Fibroblast of skin of right biceps (primary cell): ENCODE results near the gene AACS.
A peak's percentile ranks its signal among the peaks of the same experiment; 100 is the strongest.
"Not testable (repeated sequence)": the region's sequence is repeated elsewhere in the genome, so short reads cannot be mapped to it uniquely, and the experiment has no call there.

Experiments
- DNase-seq: peaks from one replicate; pipeline ENCODE4 v3.0.0-alpha.2; 2013

The AACS gene

GRCh38 chr12:125065021-125065918 lies at the start of gene AACS:
AACS (plus strand) TSS chr12:125065435; CDS start chr12:125065585, 150 bp downstream.
- peak; percentile 79 for DNase-seq

DNA sequence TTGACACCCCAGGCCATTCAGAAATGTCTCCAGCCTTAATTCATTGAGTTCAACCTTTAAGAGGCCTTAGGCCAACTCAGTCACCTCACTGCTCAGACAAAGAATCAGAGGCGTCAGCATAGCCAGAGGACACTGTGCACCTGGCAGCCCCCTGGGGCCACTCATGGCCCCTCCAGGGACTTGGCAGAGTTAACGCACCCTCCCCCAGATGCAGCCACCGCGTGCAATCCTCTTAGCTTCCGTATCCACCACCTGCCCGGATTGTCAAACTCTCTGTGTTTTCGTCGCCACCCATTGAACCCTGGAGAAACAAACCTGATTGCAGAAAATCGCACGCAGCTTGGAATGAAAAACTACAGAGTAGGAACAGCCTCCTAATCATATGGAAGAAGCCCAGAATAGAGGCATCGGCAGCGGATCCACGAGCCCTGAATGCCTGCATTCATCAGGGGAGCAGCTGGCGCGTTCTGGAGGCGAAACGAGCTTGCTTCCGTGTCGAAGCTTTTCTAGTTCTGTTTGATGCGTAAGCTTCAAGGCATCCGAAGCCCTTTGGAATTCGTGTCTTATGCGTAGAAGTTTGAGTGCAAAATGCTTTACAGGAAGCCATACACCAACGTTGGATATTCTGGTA lies 49.4 kb upstream of the AACS start:
- DNase-seq, result peak; percentile 4

- no peak for DNase-seq
These were observed 47.4 kb upstream of the AACS start for GRCh38 chr12:125017801-125018200.

DNA sequence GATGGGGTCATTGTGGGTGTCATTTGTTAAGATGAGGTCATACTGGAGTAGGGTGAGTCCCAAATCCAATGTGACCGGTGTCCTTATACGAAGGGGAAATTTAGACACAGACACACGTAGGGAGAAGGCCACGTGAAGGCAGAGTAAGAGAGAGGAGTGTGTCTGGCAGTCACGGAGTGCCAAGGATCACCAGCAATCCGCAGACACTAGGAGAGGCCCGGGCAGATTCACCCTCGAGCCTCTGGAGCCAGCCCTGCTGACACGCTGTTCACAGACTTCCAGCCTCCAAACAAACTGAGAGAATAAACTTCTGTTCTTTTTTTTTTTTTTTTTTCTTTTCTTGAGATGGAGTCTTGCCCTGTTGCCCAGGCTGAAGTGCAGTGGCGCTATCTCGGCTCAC lies 46.9 kb upstream of the AACS start:
- DNase-seq, result no peak

DNA sequence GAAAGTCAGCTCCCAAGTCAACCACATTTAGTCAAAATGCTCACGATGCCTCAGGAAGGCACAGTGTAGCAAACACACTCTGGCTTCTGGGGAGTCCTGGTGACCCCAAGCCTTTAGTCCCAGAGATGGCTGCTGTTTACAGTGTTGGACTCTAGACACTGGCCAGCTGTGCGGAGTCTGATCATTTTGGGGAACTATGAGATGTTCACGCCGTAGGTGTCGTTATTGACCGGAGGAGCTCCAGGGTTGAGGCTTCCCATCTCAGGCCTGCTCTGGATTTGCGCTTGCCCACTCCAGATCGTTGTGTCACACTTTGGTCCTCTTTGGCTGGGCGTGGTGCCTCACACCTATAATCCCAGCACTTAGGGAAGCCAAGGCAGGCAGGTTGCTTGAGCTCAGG lies 44.1 kb upstream of the AACS start:
- no peak for DNase-seq

DNA sequence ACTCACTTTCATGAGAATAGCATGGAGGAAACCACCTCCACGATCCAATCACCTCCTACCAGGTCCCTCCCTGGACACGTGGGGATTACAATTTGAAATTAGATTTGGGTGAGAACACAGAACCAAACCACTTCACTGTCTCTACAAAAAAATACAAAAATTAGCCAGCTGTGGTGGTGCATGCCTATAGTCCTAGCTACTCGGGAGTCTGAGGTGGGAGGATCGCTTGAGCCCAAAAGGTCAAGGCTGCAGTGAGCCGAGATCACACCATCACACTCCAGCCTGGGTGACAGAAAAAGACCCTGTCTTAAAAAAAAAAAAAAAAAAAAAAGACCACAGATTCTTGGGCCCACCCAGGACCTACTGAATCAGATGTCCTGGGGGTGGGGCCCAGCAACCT lies 43.5 kb upstream of the AACS start:
- DNase-seq, result no peak

- DNase-seq, result no peak
These were observed 42.2 kb upstream of the AACS start for GRCh38 chr12:125023065-125023464.

GRCh38 chr12:125024949-125025563 lies 40.2 kb upstream of the AACS start:
- no peak for DNase-seq

GRCh38 chr12:125025606-125026235 lies 39.5 kb upstream of the AACS start:
- no peak for DNase-seq

GRCh38 chr12:125028106-125028505 lies 37.1 kb upstream of the AACS start:
- DNase-seq, result no peak

- DNase-seq, result peak; percentile 58
These were observed 35.4 kb upstream of the AACS start for GRCh38 chr12:125029761-125030358.

DNA sequence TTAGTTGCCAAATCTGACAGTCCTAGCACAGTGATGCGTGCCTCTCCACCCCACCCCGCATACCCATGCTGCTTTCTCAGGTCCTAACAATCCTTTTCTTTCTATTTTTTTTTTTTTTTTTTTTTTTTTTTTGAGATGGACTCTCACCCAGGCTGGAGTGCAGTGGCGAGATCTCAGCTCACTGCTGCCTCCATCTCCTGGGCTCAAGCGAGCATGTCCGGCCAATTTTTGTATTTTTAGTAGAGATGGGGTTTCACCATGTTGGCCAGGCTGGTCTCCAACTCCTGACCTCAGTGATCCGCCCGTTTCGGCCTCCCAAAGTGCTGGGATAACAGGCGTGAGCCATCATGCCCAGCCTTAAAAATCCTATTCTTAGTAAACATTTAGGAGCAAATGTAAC lies 33.8 kb upstream of the AACS start:
- DNase-seq, result not testable (repeated sequence)

DNA sequence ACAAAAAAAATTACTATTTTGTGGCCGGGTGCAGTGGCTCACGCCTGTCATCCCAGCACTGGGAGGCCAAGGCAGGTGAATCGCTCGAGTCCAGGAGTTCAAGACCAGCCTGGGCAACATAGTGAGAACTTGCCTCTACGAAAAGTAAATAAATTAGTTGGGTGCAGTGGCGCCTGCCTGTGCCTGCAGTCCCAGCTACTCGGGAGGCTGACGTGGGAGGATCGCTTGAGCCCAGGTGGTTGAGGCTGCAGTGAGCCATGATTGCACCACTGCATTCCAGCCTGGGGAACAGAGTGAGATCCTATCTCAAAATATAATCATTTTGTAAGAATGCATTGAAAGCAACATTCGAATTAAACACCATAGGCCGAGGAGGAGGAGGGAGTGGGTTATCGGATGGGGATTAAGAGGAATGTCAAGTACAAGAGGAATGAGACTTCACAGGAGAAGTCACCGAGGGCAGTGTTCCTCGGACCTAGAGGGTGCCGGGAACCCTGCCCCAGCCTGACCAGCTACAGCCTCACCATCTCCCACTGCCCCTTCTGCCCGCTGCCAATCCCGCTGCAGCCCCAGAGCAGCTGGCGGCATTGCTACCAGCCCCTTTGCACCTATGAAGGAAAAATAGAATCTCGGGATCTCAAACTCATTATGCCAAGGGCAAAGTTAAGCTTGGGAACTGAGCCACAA lies 32.6 kb upstream of the AACS start:
- no peak for DNase-seq

DNA sequence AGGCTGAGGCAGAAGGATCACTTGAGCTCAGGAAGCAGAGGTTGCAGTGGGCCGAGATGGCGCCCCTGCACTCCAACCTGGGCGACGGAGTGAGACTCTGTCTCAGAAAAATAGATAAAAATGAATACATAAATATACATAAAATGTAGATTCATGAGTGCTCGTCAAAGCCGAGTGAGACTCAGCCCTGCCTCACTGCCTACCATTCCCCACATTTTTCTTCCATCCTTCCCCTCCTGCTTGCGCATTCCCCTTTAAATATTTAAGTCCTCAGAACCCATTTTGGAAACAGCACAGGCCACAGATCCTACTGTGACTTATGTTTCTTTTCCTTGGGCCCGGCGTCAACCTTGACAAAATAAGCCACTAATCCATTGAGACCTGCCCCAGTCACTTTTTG lies 31.9 kb upstream of the AACS start:
- no peak for DNase-seq

GRCh38 chr12:125038976-125039625 lies 26.1 kb upstream of the AACS start:
- DNase-seq, result no peak

GRCh38 chr12:125049093-125049458 lies 16.2 kb upstream of the AACS start:
- DNase-seq, result no peak

- no peak for DNase-seq
These were observed 14.8 kb upstream of the AACS start for GRCh38 chr12:125050446-125050845.

DNA sequence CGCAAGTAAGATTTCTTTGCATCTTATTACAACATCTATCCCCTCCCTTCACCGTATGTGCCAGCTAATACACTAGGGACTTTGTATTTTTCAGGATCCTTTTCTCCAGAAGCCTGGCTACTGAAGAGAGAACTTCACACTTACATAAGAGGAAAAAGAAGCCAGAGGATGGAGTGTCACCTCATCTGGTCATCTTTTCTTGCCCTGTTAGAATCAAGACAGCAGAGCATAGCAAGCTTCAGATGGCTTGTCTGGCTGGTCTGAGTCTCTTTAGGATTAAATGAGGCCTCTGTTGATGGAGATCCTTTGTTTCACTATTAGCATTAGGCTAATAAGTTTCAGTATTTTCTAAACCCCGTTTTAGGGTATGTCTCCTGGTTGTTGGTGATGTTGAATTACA lies 14.4 kb upstream of the AACS start:
- no peak for DNase-seq

- DNase-seq, result no peak
These were observed 11.4 kb upstream of the AACS start for GRCh38 chr12:125053821-125054220.

DNA sequence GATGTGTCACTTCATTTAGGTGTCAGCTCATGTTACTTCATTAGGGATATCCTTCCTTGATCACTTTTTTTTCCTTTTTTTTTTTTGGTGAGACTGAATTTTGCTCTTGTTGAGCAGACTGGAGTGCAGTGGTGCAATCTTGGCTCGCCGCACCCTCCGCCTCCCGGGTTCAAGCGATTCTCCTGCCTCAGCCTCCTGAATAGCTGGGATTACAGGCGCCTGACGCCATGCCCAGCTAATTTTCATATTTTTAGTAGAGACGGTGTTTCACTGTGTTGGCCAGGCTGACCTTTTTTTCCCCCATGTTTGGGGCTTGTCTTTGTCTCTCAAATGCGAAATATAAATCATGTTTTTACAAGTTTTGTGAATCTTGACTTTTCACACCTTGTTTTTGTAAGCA lies 9.6 kb upstream of the AACS start:
- DNase-seq, result no peak

- no peak for DNase-seq
These were observed 8.9 kb upstream of the AACS start for GRCh38 chr12:125056306-125056705.

GRCh38 chr12:125057708-125058107 lies 7.5 kb upstream of the AACS start:
- DNase-seq, result no peak
